PC-3 (cell line): ENCODE results near the gene ATG13.

Source experiments
- EZH2 ChIP-seq: fragments of 300-600 bp; sonication (generic); IDR thresholded peaks from one replicate; pipeline ENCODE4 v1.6.1; 2017; ENCODE audit warnings: antibody characterized with exemption, mild to moderate bottlenecking, low read length; ENCODE audit not compliant: unreplicated experiment
- EZH2phosphoT487 ChIP-seq: fragments of 300-600 bp; sonication (generic); IDR thresholded peaks from 2 replicates; pipeline ENCODE4 v1.6.1; 2018; ENCODE audit warnings: mild to moderate bottlenecking, antibody characterized with exemption, low read length, borderline replicate concordance
- TF ChIP-seq, protein P1 (sequence below): fragments of 300-600 bp; sonication (generic); conservative IDR thresholded peaks from 2 replicates; pipeline ENCODE4 v1.5.1; 2017; ENCODE audit warnings: antibody characterized with exemption, low read depth, mild to moderate bottlenecking, low read length

DNA sequence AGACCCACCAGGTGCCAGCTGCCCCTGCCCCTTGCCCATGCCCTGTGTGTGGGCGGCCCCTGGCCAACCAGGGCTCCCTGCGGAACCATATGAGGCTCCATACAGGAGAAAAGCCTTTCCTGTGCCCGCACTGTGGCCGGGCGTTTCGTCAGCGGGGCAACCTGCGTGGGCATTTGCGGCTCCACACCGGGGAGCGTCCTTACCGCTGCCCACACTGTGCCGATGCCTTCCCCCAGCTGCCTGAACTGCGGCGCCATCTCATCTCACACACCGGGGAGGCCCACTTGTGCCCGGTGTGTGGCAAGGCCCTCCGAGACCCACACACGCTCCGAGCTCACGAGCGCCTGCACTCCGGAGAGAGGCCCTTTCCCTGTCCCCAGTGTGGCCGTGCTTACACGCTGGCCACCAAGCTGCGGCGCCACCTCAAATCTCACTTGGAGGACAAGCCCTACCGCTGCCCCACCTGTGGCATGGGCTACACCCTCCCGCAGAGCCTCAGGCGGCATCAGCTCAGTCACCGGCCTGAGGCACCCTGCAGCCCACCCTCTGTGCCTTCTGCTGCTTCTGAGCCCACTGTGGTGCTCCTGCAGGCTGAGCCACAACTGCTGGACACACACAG, 87.8 kb downstream of the ATG13 start:
- TF ChIP-seq, protein P1, sequence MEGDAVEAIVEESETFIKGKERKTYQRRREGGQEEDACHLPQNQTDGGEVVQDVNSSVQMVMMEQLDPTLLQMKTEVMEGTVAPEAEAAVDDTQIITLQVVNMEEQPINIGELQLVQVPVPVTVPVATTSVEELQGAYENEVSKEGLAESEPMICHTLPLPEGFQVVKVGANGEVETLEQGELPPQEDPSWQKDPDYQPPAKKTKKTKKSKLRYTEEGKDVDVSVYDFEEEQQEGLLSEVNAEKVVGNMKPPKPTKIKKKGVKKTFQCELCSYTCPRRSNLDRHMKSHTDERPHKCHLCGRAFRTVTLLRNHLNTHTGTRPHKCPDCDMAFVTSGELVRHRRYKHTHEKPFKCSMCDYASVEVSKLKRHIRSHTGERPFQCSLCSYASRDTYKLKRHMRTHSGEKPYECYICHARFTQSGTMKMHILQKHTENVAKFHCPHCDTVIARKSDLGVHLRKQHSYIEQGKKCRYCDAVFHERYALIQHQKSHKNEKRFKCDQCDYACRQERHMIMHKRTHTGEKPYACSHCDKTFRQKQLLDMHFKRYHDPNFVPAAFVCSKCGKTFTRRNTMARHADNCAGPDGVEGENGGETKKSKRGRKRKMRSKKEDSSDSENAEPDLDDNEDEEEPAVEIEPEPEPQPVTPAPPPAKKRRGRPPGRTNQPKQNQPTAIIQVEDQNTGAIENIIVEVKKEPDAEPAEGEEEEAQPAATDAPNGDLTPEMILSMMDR, result no peak
- no peak for TF ChIP-seq EZH2
- no peak for TF ChIP-seq EZH2phosphoT487
